ENCODE data around the gene RGR.

RGR gene

GRCh38 chr10:84296091-84296981 lies 51.5 kb downstream of the RGR start:
- Histone ChIP-seq H3K4me1 (ENCODE audit: insufficient read depth, insufficient read length) (peaks cover 6% of the 10 kb centered on the region), H3K9ac (ENCODE audit: insufficient read length, low read depth) (no peak overlapping the region), H3K4me3 (ENCODE audit: insufficient read length, low read depth) (no peak overlapping the region), H3K9me3 (ENCODE audit: insufficient read depth, low read length) (no peaks in the 10 kb centered on the region), H3K27me3 (ENCODE audit: insufficient read depth, insufficient read length) (no peaks in the 10 kb centered on the region), H3K36me3 (ENCODE audit: insufficient read depth, insufficient read length, low read length) (no peaks in the 10 kb centered on the region)
- DNase-seq (ENCODE audit: low read depth, low spot score), result no peak
- TF ChIP-seq ZNF274 (IDR thresholded peaks at IDR 0.05; ENCODE audit: low read depth, low read length), result no peak

- H3K9ac ChIP-seq (ENCODE audit: insufficient read length, low read depth), result no peak overlapping the region
- H3K9me3 ChIP-seq (ENCODE audit: insufficient read depth, low read length), result no peaks in the 10 kb centered on the region
- TF ChIP-seq SUZ12 (IDR thresholded peaks at IDR 0.05; ENCODE audit: extremely low read depth, insufficient read depth, insufficient read length) (no peak), ZNF274 (IDR thresholded peaks at IDR 0.05; ENCODE audit: low read depth, low read length) (no peak), YY1 (IDR thresholded peaks at IDR 0.05; ENCODE audit: insufficient read depth, insufficient read length) (no peak)
- no peaks in the 10 kb centered on the region for H3K27me3 ChIP-seq (ENCODE audit: insufficient read depth, insufficient read length)
- H3K36me3 ChIP-seq (ENCODE audit: insufficient read depth, insufficient read length, low read length), result no peaks in the 10 kb centered on the region
- H3K4me1 ChIP-seq (ENCODE audit: insufficient read depth, insufficient read length), result peaks cover 9% of the 10 kb centered on the region
- no peak for DNase-seq (ENCODE audit: low read depth, low spot score)
- H3K4me3 ChIP-seq (ENCODE audit: insufficient read length, low read depth), result no peak overlapping the region
Measured at GRCh38 chr10:84298057-84298456, 53.2 kb downstream of the RGR start.

GRCh38 chr10:84302223-84302622 lies 57.4 kb downstream of the RGR start:
- peaks cover 3% of the 10 kb centered on the region for H3K4me1 ChIP-seq (ENCODE audit: insufficient read depth, insufficient read length)
- TF ChIP-seq YY1 (IDR thresholded peaks at IDR 0.05; ENCODE audit: insufficient read depth, insufficient read length) (no peak), SUZ12 (IDR thresholded peaks at IDR 0.05; ENCODE audit: extremely low read depth, insufficient read depth, insufficient read length) (no peak), ZNF274 (IDR thresholded peaks at IDR 0.05; ENCODE audit: low read depth, low read length) (no peak)
- H3K9me3 ChIP-seq (ENCODE audit: insufficient read depth, low read length), result no peaks in the 10 kb centered on the region
- no peaks in the 10 kb centered on the region for H3K27me3 ChIP-seq (ENCODE audit: insufficient read depth, insufficient read length)
- H3K9ac ChIP-seq (ENCODE audit: insufficient read length, low read depth), result no peak overlapping the region
- no peaks in the 10 kb centered on the region for H3K36me3 ChIP-seq (ENCODE audit: insufficient read depth, insufficient read length, low read length)
- no peak for DNase-seq (ENCODE audit: low read depth, low spot score)
- no peak overlapping the region for H3K4me3 ChIP-seq (ENCODE audit: insufficient read length, low read depth)

- Histone ChIP-seq H3K4me1 (ENCODE audit: insufficient read depth, insufficient read length) (peaks cover 8% of the 10 kb centered on the region), H3K9me3 (ENCODE audit: insufficient read depth, low read length) (0 out of 2 replicates have a peak, but pooled peaks cover 3% of the 10 kb centered on the region), H3K27me3 (ENCODE audit: insufficient read depth, insufficient read length) (no peaks in the 10 kb centered on the region), H3K36me3 (ENCODE audit: insufficient read depth, insufficient read length, low read length) (no peaks in the 10 kb centered on the region), H3K9ac (ENCODE audit: insufficient read length, low read depth) (no peak overlapping the region), H3K4me3 (ENCODE audit: insufficient read length, low read depth) (no peak overlapping the region)
- DNase-seq (ENCODE audit: low read depth, low spot score), result no peak
- no peak for TF ChIP-seq SUZ12 (IDR thresholded peaks at IDR 0.05; ENCODE audit: extremely low read depth, insufficient read depth, insufficient read length)
Measured at GRCh38 chr10:84306751-84307384, 62.0 kb downstream of the RGR start.

- no peak for DNase-seq (ENCODE audit: low read depth, low spot score)
- Histone ChIP-seq H3K9me3 (ENCODE audit: insufficient read depth, low read length) (peaks cover 9% of the 10 kb centered on the region; the same call in 1 of the 2 replicates), H3K4me3 (ENCODE audit: insufficient read length, low read depth) (no peak overlapping the region), H3K27me3 (ENCODE audit: insufficient read depth, insufficient read length) (no peaks in the 10 kb centered on the region), H3K4me1 (ENCODE audit: insufficient read depth, insufficient read length) (peaks cover 5% of the 10 kb centered on the region), H3K36me3 (ENCODE audit: insufficient read depth, insufficient read length, low read length) (no peaks in the 10 kb centered on the region), H3K9ac (ENCODE audit: insufficient read length, low read depth) (no peak overlapping the region)
- TF ChIP-seq SUZ12 (IDR thresholded peaks at IDR 0.05; ENCODE audit: extremely low read depth, insufficient read depth, insufficient read length) (no peak), YY1 (IDR thresholded peaks at IDR 0.05; ENCODE audit: insufficient read depth, insufficient read length) (no peak), ZNF274 (IDR thresholded peaks at IDR 0.05; ENCODE audit: low read depth, low read length) (no peak)
Measured at GRCh38 chr10:84308021-84308420, 63.2 kb downstream of the RGR start.

- no peak overlapping the region for H3K9ac ChIP-seq (ENCODE audit: insufficient read length, low read depth)
Measured at GRCh38 chr10:84308481-84309304, 63.8 kb downstream of the RGR start.

More at GRCh38 chr10:84308481-84309304, 63.8 kb downstream of the RGR start:
- Histone ChIP-seq H3K36me3 (ENCODE audit: insufficient read depth, insufficient read length, low read length) (no peaks in the 10 kb centered on the region), H3K4me1 (ENCODE audit: insufficient read depth, insufficient read length) (peaks cover 5% of the 10 kb centered on the region), H3K4me3 (ENCODE audit: insufficient read length, low read depth) (no peak overlapping the region), H3K27me3 (ENCODE audit: insufficient read depth, insufficient read length) (no peaks in the 10 kb centered on the region), H3K9me3 (ENCODE audit: insufficient read depth, low read length) (peaks cover 12% of the 10 kb centered on the region; the same call in 1 of the 2 replicates)
- no peak for DNase-seq (ENCODE audit: low read depth, low spot score)
- TF ChIP-seq ZNF274 (IDR thresholded peaks at IDR 0.05; ENCODE audit: low read depth, low read length), result no peak
- no peak for TF ChIP-seq YY1 (IDR thresholded peaks at IDR 0.05; ENCODE audit: insufficient read depth, insufficient read length)
